ENCODE data around the gene TMEM245.

DNA sequence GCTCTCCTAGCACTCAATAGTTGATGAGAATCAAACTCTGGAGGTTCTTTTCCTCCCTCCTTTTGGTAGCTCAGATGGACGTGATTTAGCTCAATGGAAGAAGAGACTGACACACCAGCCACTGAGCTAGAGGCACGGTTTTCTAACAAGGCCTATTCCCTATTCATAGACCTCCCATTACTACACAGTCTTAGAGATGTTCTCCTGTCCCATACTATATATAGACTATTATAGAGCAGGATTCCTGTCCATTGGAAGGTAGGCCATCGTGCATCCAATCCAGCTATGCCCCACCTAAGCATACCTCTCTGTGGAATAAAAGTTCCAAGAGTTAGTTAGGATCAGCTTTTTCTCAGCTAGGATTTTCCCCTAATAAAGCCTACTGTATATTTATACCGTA lies 76.2 kb downstream of the TMEM245 start:
- TF ChIP-seq EZH2 (IDR thresholded peaks at IDR 0.05; ENCODE audit: borderline replicate concordance, low read depth, low read length, poor library complexity, severe bottlenecking) = no peak
- TF ChIP-seq, protein P1, sequence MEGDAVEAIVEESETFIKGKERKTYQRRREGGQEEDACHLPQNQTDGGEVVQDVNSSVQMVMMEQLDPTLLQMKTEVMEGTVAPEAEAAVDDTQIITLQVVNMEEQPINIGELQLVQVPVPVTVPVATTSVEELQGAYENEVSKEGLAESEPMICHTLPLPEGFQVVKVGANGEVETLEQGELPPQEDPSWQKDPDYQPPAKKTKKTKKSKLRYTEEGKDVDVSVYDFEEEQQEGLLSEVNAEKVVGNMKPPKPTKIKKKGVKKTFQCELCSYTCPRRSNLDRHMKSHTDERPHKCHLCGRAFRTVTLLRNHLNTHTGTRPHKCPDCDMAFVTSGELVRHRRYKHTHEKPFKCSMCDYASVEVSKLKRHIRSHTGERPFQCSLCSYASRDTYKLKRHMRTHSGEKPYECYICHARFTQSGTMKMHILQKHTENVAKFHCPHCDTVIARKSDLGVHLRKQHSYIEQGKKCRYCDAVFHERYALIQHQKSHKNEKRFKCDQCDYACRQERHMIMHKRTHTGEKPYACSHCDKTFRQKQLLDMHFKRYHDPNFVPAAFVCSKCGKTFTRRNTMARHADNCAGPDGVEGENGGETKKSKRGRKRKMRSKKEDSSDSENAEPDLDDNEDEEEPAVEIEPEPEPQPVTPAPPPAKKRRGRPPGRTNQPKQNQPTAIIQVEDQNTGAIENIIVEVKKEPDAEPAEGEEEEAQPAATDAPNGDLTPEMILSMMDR (conservative IDR thresholded peaks at IDR 0.05; ENCODE audit: low read depth, low read length) = no peak
